IPS DF 6.9 (cell line): ENCODE measurements around the gene TAS1R1.

Source experiments
- DNase-seq: peaks from one replicate; pipeline ENCODE4 v3.0.0-alpha.2; 2013; ENCODE audit warnings: low read depth, low spot score
- H3K27ac ChIP-seq: one replicate; pipeline ENCODE4 v1.5.1; 2013; ENCODE audit warnings: low read length, control low read depth
- H3K27me3 ChIP-seq: 2 replicates; pipeline ENCODE4 v1.6.1; 2013; ENCODE audit warnings: mild to moderate bottlenecking, low read length; ENCODE audit not compliant: control insufficient read depth, insufficient read depth
- H3K36me3 ChIP-seq: 2 replicates; pipeline ENCODE4 v1.6.1; 2013; ENCODE audit warnings: low read length; ENCODE audit not compliant: control insufficient read depth, insufficient read depth
- H3K4me1 ChIP-seq: 2 replicates; pipeline ENCODE4 v1.6.1; 2013; ENCODE audit warnings: low read length; ENCODE audit not compliant: control insufficient read depth, insufficient read depth
- H3K4me3 ChIP-seq: 2 replicates; pipeline ENCODE4 v1.5.1; 2013; ENCODE audit warnings: mild to moderate bottlenecking, low read length
- H3K9me3 ChIP-seq: 2 replicates; pipeline ENCODE4 v1.6.1; 2013; ENCODE audit warnings: low read length, inconsistent platforms; ENCODE audit not compliant: control insufficient read depth, insufficient read depth
- WGBS: extraction: QIAGEN DNeasy Blood & Tissue Kit; methylation state at CpG from one replicate; pipeline ENCODE4 v1.1.7; 2013; ENCODE audit warnings: mixed read lengths, missing lambda C conversion rate; ENCODE audit not compliant: insufficient read length, insufficient coverage; 5-methylcytosine and 5-hydroxymethylcytosine counted together

The TAS1R1 gene

DNA sequence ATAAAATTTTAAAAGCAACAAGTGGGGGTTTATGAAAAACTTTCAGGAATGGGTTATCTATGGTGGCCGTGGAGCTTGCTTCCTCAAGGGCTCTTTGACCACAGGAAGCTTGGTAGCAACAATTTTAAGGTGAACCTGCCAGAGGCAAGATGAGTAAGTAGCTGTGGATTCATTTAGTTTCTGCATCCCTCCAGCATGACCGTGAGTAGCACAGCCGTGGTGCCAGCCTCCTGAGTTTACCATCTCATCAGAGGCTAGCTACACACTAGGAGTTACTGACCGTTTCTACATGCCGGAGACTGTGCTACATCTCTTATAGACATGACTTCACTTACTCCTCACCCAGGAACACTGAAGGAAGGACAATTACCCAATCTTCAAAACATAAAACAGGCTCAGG is 33.6 kb upstream of the TAS1R1 start:
- DNase-seq: no peak

DNA sequence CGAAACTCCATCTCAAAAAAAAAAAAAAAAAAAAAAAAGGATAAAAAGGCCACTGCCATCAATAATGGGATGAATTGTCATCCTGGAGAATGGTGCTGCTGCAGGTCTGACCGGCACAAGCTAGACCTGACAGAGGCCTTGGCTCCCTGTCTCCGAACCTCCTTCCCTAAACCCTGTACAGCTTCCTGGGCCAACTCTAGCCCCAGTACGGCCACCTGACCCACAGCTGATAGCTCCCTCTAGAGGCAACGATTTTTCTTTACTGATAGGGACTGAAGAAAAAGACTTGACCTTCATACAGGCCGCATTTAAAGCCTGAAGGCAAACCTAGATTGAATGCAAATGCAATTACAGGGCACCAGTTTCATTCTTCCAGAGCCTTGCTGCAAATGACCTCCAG is 31.5 kb upstream of the TAS1R1 start:
- H3K27me3 ChIP-seq: no peaks in the 10 kb centered on the region
- DNase-seq: peak; percentile 37
- no CpG with 5 or more reads among the region's 6 CpGs for WGBS
- no peaks in the 10 kb centered on the region for H3K9me3 ChIP-seq
- H3K36me3 ChIP-seq: peaks cover 11% of the 10 kb centered on the region
- no peak overlapping the region for H3K4me3 ChIP-seq
- H3K27ac ChIP-seq: no peak overlapping the region
- peaks cover 4% of the 10 kb centered on the region; the same call in 1 of the 2 replicates for H3K4me1 ChIP-seq

More for the DNA sequence above, 33.6 kb upstream of the TAS1R1 start:
- H3K4me1 ChIP-seq: peaks cover 4% of the 10 kb centered on the region; the same call in 1 of the 2 replicates
- WGBS: no CpG with 5 or more reads among the region's 5 CpGs
- no peak overlapping the region for H3K4me3 ChIP-seq
- H3K27ac ChIP-seq: no peak overlapping the region
- H3K9me3 ChIP-seq: no peaks in the 10 kb centered on the region
- H3K36me3 ChIP-seq: peaks cover 6% of the 10 kb centered on the region
- no peaks in the 10 kb centered on the region for H3K27me3 ChIP-seq

DNA sequence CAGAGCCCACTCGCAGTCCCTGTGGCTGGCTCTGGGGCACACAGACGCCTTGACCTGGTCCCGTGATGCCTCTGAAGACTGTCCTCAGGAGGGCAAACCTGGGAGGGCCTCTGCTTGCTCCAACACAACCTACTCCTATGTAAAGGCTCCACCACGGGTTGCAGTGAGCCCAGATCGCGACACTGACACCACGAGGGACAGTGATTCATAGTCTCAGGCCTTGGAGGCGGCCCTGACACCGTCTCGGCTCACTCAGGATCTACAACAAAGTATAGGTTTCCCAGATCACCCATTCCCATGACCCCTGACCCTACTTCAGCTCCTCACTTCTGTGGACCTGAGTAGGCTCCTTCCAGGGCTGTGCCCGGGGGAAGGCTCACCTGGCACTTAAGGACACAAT is 28.8 kb upstream of the TAS1R1 start:
- H3K4me1 ChIP-seq: no peaks in the 10 kb centered on the region
- H3K4me3 ChIP-seq: no peak overlapping the region
- H3K27me3 ChIP-seq: no peaks in the 10 kb centered on the region
- H3K9me3 ChIP-seq: no peaks in the 10 kb centered on the region
- no CpG with 5 or more reads among the region's 11 CpGs for WGBS
- DNase-seq: no peak
- H3K27ac ChIP-seq: no peak overlapping the region
- peaks cover 19% of the 10 kb centered on the region for H3K36me3 ChIP-seq

DNA sequence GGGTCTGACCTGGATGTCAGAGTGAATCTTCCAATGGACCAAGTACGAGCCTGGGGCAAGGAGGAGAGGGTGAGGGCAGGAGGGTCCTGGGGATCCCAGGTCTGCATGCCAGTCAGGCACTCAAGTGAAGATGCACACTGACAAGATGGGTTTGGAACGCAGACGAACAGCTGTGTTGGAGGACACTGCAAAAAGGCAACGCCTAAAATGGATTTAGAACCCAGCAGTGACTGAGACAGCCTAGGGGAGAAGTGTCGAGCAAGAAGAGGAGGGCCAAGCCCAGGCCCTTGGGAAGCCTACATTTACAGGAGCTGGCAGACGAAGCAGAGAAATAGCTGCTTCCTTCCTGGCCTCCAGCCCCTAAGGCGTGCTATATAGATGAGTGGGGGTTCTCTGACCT is 26.6 kb upstream of the TAS1R1 start:
- DNase-seq: no peak
- Histone ChIP-seq H3K36me3 (peaks cover 36% of the 10 kb centered on the region), H3K4me1 (no peaks in the 10 kb centered on the region), H3K4me3 (no peak overlapping the region), H3K9me3 (no peaks in the 10 kb centered on the region), H3K27ac (no peak overlapping the region), H3K27me3 (no peaks in the 10 kb centered on the region)
- no CpG with 5 or more reads among the region's 7 CpGs for WGBS

DNA sequence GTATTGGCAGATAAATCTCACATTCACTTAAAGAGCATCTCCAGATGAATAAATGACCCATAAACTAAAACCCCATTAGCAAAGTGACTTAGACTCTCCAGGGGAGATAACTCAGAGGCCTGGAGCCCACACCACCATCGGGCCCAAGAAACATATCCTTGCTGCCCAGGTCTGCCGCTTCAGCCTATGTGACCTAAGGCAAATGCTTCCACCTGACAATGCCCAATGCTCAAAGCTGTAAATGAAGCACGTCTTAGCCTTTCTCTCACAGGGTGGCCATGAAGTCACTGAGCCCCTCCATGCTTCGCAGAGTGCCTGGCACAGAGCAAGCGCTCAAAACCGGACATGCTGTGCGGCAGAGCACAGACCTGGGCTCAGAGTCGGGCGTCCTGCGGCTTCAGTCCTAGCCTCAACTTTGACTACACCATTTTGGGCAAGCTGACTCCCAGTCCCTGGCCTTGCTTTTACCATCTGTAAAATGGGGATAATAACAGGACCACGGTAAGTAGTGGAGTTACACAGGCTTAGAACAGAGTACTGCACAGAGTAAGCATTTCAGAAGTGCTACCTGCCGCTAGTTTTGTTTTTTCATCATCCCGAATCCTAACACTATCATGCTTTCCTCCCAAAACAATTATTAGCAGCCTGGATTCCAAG is 24.5 kb upstream of the TAS1R1 start:
- Histone ChIP-seq H3K4me3 (no peak overlapping the region), H3K4me1 (no peaks in the 10 kb centered on the region), H3K9me3 (no peaks in the 10 kb centered on the region), H3K27me3 (no peaks in the 10 kb centered on the region), H3K27ac (no peak overlapping the region), H3K36me3 (peaks cover 39% of the 10 kb centered on the region)
- no CpG with 5 or more reads among the region's 13 CpGs for WGBS
- no peak for DNase-seq

DNA sequence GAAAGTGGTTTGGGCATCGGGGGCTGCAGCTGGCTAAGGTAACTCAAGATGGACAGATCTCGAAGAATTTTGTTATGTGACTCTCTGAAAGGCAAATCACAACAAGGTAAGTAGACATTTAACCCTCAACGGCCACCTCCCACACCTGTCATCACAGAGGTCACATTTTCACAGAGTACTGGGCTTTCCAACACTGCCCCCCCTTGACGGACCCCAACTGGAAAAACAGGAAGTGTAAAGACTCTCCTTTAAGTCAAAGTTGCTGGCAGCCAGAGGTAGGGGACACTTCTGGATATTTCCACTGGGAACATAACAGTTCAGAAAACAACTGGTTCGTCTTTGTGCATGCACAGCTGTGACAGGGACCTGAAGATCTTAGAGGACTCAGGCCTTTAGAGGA is 23.1 kb upstream of the TAS1R1 start:
- no peaks in the 10 kb centered on the region for H3K4me1 ChIP-seq
- no peaks in the 10 kb centered on the region for H3K27me3 ChIP-seq
- H3K27ac ChIP-seq: no peak overlapping the region
- whole genome bisulfite sequencing: no CpG with 5 or more reads among the region's 5 CpGs
- H3K36me3 ChIP-seq: peaks cover 33% of the 10 kb centered on the region
- no peaks in the 10 kb centered on the region for H3K9me3 ChIP-seq
- H3K4me3 ChIP-seq: no peak overlapping the region
- no peak for DNase-seq

DNA sequence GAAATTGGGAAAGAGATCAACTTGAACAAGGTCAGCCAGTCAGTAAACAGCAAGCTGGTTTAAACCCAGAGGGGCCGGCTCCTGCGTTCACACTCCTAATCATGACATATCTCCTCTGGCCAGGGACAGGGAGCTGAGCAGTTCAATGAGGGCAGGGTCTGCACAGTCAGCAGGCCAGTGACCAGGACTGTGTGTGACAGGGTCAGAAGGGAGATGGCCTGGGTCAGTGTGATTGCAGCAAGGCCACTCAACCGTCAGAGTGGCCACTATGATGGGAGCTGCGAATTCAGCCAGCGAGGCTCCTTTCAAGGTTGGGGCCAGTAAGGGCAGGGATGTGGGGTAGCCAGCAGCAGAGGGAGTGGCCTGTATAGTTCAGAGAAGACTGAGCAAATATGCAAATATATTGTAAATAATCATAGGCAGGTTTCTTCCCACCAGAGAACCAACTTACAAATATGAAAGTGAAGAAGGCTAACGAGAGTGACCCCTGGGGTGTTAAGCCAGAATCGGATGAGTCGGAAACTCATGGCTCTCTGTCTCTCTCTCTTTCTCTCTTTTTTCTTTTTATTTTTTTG is 20.8 kb upstream of the TAS1R1 start:
- Histone ChIP-seq H3K27ac (no peak overlapping the region), H3K9me3 (no peaks in the 10 kb centered on the region), H3K4me3 (no peak overlapping the region), H3K36me3 (peaks cover 24% of the 10 kb centered on the region; the same call in 1 of the 2 replicates), H3K27me3 (no peaks in the 10 kb centered on the region), H3K4me1 (no peaks in the 10 kb centered on the region)
- WGBS: no CpG with 5 or more reads among the region's 8 CpGs
- no peak for DNase-seq

DNA sequence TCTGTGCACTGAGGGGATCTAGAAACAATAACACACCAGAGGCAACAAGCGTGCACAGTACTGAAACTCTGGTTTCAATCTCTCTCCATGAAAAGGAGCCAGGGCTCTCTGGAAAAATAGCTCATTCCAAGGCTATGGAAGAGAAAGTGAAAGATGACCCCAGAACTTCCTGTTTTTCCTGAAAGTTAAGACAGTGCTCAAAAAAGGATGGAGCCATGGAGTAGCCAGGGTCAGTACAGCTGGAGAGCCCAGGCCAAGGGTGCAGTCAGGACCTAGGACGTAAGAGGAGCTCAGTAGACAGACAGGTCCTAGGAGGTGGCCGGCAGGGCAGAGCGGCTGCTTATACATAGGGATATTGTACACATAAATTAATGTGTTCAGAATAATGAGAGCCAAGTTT is 19.9 kb upstream of the TAS1R1 start:
- Histone ChIP-seq H3K9me3 (no peaks in the 10 kb centered on the region), H3K27me3 (no peaks in the 10 kb centered on the region), H3K36me3 (peaks cover 24% of the 10 kb centered on the region; the same call in 1 of the 2 replicates), H3K27ac (no peak overlapping the region), H3K4me1 (no peaks in the 10 kb centered on the region), H3K4me3 (no peak overlapping the region)
- no peak for DNase-seq
- no CpG with 5 or more reads among the region's 4 CpGs for WGBS

DNA sequence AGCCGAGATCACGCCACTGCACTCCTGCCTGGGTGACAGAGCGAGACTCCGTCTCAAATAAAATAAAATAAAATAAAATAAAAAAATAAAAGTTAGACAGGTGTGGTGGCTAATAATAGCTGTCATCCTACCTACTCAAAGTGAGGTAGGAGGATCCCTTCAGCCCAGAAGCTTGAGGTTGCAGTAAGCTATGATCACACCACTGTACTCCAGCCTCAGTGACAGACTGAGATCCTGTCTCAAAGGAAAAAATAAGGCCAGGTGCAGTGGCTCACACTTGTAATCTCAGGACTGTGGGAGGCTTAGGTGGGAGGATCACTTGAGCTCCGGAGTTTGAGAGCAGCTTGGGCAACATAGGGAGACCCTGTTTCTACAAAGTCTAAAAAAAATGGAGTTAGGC is 18.8 kb upstream of the TAS1R1 start:
- Histone ChIP-seq H3K27ac (no peak overlapping the region), H3K4me1 (no peaks in the 10 kb centered on the region), H3K27me3 (no peaks in the 10 kb centered on the region), H3K4me3 (no peak overlapping the region), H3K36me3 (peaks cover 20% of the 10 kb centered on the region; the same call in 1 of the 2 replicates), H3K9me3 (no peaks in the 10 kb centered on the region)
- no CpG with 5 or more reads among the region's 5 CpGs for WGBS
- no peak for DNase-seq

DNA sequence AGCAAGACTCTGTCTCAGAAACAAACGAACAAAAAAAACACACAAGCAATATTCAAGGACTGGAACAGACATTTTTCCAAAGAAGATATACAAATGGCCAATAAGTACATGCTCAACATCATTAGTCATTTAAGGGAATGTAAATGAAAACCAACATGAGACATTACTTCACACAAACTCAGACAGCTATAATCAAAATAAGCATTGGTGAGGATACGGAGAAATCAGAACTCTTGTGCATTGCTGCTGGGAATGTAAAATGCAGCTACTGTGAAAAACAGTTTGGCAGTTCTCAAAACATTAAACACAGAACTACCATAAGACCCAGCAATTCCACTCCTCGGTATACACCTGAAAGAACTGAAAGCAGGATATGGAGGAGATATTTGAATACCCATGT is 16.2 kb upstream of the TAS1R1 start:
- Histone ChIP-seq H3K9me3 (no peaks in the 10 kb centered on the region), H3K27me3 (no peaks in the 10 kb centered on the region), H3K4me1 (no peaks in the 10 kb centered on the region), H3K27ac (no peak overlapping the region), H3K4me3 (no peak overlapping the region), H3K36me3 (peaks cover 4% of the 10 kb centered on the region; the same call in 1 of the 2 replicates)
- DNase-seq: no peak
- no CpG with 5 or more reads among the region's 3 CpGs for WGBS

DNA sequence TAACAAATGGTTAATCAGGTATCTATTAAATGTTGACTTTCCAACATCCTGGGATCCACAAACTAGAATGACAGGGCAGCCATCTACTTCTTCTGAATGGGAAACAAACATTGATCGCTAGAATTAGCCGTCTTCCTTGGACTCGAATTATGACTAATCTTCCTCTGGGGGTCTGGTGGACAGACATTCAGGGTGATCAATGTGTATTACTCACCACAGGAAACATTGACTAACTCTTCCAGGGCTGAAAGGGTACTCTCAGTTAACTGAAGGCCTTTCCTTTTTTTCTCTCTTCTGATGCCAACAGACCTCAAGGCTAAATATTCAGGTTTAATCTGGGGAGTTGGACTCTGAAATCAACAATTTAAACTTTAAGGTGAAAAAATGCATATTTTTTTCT is 10.3 kb upstream of the TAS1R1 start:
- WGBS: no CpG with 5 or more reads among the region's 3 CpGs
- H3K36me3 ChIP-seq: peaks cover 31% of the 10 kb centered on the region
- no peak overlapping the region for H3K27ac ChIP-seq
- no peaks in the 10 kb centered on the region for H3K9me3 ChIP-seq
- no peak for DNase-seq
- H3K4me3 ChIP-seq: no peak overlapping the region
- no peaks in the 10 kb centered on the region for H3K4me1 ChIP-seq
- H3K27me3 ChIP-seq: no peaks in the 10 kb centered on the region
